ENCODE data around the gene PKP3.
"Not testable (repeated sequence)": the region's sequence is repeated elsewhere in the genome, so short reads cannot be mapped to it uniquely, and the experiment has no call there.

Gene PKP3

GRCh38 chr11:420054-420910, 26.3 kb downstream of the PKP3 start:
- H3K36me3 ChIP-seq (ENCODE audit: insufficient read depth, low read length) = no peaks in the 10 kb centered on the region

GRCh38 chr11:420911-421321, 26.9 kb downstream of the PKP3 start:
- Histone ChIP-seq H3K36me3 (ENCODE audit: insufficient read depth, low read length) (no peaks in the 10 kb centered on the region), H3K4me1 (ENCODE audit: insufficient read depth, low read length) (no peaks in the 10 kb centered on the region), H2AFZ (ENCODE audit: low read depth, low read length) (no peak overlapping the region), H3K4me3 (ENCODE audit: low read length) (no peak overlapping the region), H3K9me3 (ENCODE audit: low read length) (no peaks in the 10 kb centered on the region), H3K27me3 (ENCODE audit: insufficient read depth, low read length) (peaks cover 33% of the 10 kb centered on the region)

More at GRCh38 chr11:420054-420910, 26.3 kb downstream of the PKP3 start:
- Histone ChIP-seq H3K9me3 (ENCODE audit: low read length) (no peaks in the 10 kb centered on the region), H3K4me1 (ENCODE audit: insufficient read depth, low read length) (no peaks in the 10 kb centered on the region), H3K27me3 (ENCODE audit: insufficient read depth, low read length) (peaks cover 39% of the 10 kb centered on the region), H3K4me3 (ENCODE audit: low read length) (no peak overlapping the region), H2AFZ (ENCODE audit: low read depth, low read length) (no peak overlapping the region)

DNA sequence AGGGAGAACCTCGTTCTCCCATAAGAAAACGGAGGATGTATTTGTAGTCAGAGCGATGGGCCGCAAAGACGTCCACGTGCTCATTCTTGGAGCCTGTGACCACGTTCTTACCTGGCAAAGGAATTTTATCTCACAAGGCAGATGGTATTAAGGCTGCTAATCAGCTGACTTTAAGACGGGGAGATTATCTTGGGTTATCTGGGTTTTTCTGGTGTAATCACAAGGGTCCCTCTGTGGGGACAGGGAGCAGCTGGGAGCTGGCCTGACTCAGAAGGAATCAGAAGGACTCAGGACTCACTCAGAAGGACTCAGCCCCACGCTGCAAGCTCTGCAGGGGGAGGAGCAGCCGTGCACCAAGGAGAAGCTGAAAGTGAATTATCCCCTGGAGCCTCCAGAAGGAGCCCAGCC, 28.2 kb downstream of the PKP3 start:
- Histone ChIP-seq H2AFZ (ENCODE audit: low read depth, low read length) (no peak overlapping the region), H3K9me3 (ENCODE audit: low read length) (peaks cover 2% of the 10 kb centered on the region), H3K36me3 (ENCODE audit: insufficient read depth, low read length) (no peaks in the 10 kb centered on the region), H3K4me3 (ENCODE audit: low read length) (no peak overlapping the region), H3K4me1 (ENCODE audit: insufficient read depth, low read length) (no peaks in the 10 kb centered on the region), H3K27me3 (ENCODE audit: insufficient read depth, low read length) (peaks cover 20% of the 10 kb centered on the region)

GRCh38 chr11:424232-424631, 30.2 kb downstream of the PKP3 start:
- Histone ChIP-seq H3K27me3 (ENCODE audit: insufficient read depth, low read length) (peaks cover under 1% of the 10 kb centered on the region), H3K36me3 (ENCODE audit: insufficient read depth, low read length) (no peaks in the 10 kb centered on the region), H3K4me3 (ENCODE audit: low read length) (no peak overlapping the region), H3K4me1 (ENCODE audit: insufficient read depth, low read length) (no peaks in the 10 kb centered on the region), H3K9me3 (ENCODE audit: low read length) (peaks cover 3% of the 10 kb centered on the region), H2AFZ (ENCODE audit: low read depth, low read length) (no peak overlapping the region)

- not testable (repeated sequence) for H3K27me3 ChIP-seq (ENCODE audit: insufficient read depth, low read length)
Observed at GRCh38 chr11:424766-425165, 30.8 kb downstream of the PKP3 start.

DNA sequence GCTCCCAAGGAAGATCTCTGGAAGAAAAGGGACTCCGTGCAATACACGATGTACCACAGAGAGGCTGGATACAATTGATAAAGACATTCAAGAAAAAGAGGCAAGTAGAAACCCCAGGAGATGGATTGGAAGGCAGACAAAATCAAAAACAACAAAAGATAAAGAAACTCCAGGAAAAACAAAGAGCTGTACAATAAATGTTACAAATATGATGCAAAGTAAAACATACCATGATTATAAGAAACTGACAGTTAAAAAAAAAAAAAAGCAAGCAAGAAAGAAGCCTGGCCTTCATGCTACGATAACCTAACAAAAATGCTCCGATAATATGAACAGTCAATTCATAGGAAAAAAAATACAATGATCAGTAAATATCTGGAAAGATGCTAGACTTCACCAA, 31.3 kb downstream of the PKP3 start:
- H3K27me3 ChIP-seq (ENCODE audit: insufficient read depth, low read length) = no peaks in the 10 kb centered on the region
- no peaks in the 10 kb centered on the region for H3K36me3 ChIP-seq (ENCODE audit: insufficient read depth, low read length)
- H3K4me1 ChIP-seq (ENCODE audit: insufficient read depth, low read length) = no peaks in the 10 kb centered on the region
- H3K9me3 ChIP-seq (ENCODE audit: low read length) = peaks cover 7% of the 10 kb centered on the region
- H3K4me3 ChIP-seq (ENCODE audit: low read length) = no peak overlapping the region
- no peak overlapping the region for H2AFZ ChIP-seq (ENCODE audit: low read depth, low read length)

More at GRCh38 chr11:424766-425165, 30.8 kb downstream of the PKP3 start:
- not testable (repeated sequence) for H3K4me3 ChIP-seq (ENCODE audit: low read length); H3K36me3 ChIP-seq (ENCODE audit: insufficient read depth, low read length); H2AFZ ChIP-seq (ENCODE audit: low read depth, low read length); H3K9me3 ChIP-seq (ENCODE audit: low read length); H3K4me1 ChIP-seq (ENCODE audit: insufficient read depth, low read length)

- H3K4me3 ChIP-seq (ENCODE audit: low read length) = no peak overlapping the region
- H3K9me3 ChIP-seq (ENCODE audit: low read length) = peaks cover 7% of the 10 kb centered on the region
- H3K27me3 ChIP-seq (ENCODE audit: insufficient read depth, low read length) = no peaks in the 10 kb centered on the region
- H3K36me3 ChIP-seq (ENCODE audit: insufficient read depth, low read length) = no peaks in the 10 kb centered on the region
- no peak overlapping the region for H2AFZ ChIP-seq (ENCODE audit: low read depth, low read length)
- H3K4me1 ChIP-seq (ENCODE audit: insufficient read depth, low read length) = no peaks in the 10 kb centered on the region
Observed at GRCh38 chr11:426851-427250, 32.8 kb downstream of the PKP3 start.

DNA sequence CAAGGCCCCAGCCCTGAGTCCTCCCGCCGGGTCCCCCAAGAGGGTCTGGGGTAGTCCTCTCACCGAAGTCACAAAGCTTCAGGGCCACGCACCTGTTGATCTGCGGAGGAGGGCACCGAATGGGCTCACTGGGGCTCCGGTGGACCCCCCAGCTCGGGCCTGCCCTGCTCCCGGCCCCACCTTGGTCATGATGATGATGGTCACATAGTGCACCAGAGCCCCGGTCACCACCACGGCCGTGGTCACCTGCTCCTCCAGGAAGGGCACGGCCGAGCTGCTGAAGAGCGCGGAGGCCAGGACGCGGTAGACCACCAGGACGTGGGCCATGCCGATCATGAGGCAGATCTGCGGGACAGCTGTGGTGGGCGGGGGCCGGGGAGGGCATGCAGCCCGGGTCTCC, 34.3 kb downstream of the PKP3 start:
- H3K4me3 ChIP-seq (ENCODE audit: low read length) = no peak overlapping the region
- H3K36me3 ChIP-seq (ENCODE audit: insufficient read depth, low read length) = no peaks in the 10 kb centered on the region
- H3K27me3 ChIP-seq (ENCODE audit: insufficient read depth, low read length) = no peaks in the 10 kb centered on the region
- no peak overlapping the region for H2AFZ ChIP-seq (ENCODE audit: low read depth, low read length)
- H3K9me3 ChIP-seq (ENCODE audit: low read length) = peaks cover 7% of the 10 kb centered on the region
- no peaks in the 10 kb centered on the region for H3K4me1 ChIP-seq (ENCODE audit: insufficient read depth, low read length)

DNA sequence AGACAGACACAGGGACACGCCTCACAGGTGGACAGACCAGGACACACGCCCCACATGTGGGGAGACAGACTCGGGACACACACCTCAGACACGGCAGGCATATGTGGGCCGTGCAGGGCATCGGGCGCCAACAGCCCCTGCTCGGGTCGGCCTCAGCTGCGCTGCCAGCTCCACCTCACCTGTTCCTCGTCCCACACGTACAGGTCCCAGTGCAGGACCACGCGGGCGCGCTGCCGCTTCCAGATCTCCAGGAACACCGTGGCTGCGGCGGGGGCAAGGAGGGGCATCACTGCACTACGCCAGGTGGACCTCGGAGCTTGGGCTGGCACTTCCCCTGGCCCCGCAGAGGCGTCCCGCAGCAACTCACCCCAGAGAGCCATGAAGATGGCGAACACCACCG, 35.4 kb downstream of the PKP3 start:
- no peak overlapping the region for H2AFZ ChIP-seq (ENCODE audit: low read depth, low read length)

GRCh38 chr11:429931-430456, 36.0 kb downstream of the PKP3 start:
- peaks cover 7% of the 10 kb centered on the region for H3K9me3 ChIP-seq (ENCODE audit: low read length)
- H2AFZ ChIP-seq (ENCODE audit: low read depth, low read length) = no peak overlapping the region
- H3K36me3 ChIP-seq (ENCODE audit: insufficient read depth, low read length) = no peaks in the 10 kb centered on the region
- H3K27me3 ChIP-seq (ENCODE audit: insufficient read depth, low read length) = no peaks in the 10 kb centered on the region
- no peaks in the 10 kb centered on the region for H3K4me1 ChIP-seq (ENCODE audit: insufficient read depth, low read length)
- no peak overlapping the region for H3K4me3 ChIP-seq (ENCODE audit: low read length)

More for the DNA sequence above, 35.4 kb downstream of the PKP3 start:
- Histone ChIP-seq H3K36me3 (ENCODE audit: insufficient read depth, low read length) (no peaks in the 10 kb centered on the region), H3K27me3 (ENCODE audit: insufficient read depth, low read length) (no peaks in the 10 kb centered on the region), H3K9me3 (ENCODE audit: low read length) (peaks cover 7% of the 10 kb centered on the region), H3K4me3 (ENCODE audit: low read length) (no peak overlapping the region), H3K4me1 (ENCODE audit: insufficient read depth, low read length) (no peaks in the 10 kb centered on the region)

DNA sequence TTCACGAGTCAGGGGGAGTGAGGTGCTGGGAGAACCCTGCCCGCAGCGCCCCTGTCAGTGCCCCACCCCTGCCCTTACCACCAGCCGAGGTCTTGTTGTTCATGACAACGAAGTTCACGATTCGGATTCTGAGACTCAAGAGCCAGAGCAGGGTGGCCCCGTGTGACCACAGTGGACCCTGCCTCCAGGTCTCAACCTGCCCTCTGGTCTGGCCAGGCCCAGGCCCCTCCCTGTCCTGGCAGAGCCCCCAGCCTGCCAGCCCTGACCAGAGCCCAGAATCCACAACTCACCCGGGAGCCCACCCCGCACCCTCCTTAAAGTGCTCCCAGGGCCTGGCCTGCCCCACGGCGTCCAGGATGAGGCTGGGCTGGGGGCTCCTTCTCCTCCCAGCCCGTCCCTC, 37.9 kb downstream of the PKP3 start:
- Histone ChIP-seq H3K4me3 (ENCODE audit: low read length) (no peak overlapping the region), H2AFZ (ENCODE audit: low read depth, low read length) (no peak overlapping the region), H3K4me1 (ENCODE audit: insufficient read depth, low read length) (no peaks in the 10 kb centered on the region), H3K27me3 (ENCODE audit: insufficient read depth, low read length) (no peaks in the 10 kb centered on the region), H3K36me3 (ENCODE audit: insufficient read depth, low read length) (no peaks in the 10 kb centered on the region), H3K9me3 (ENCODE audit: low read length) (peaks cover 5% of the 10 kb centered on the region)

GRCh38 chr11:432501-433100, 38.6 kb downstream of the PKP3 start:
- H3K4me1 ChIP-seq (ENCODE audit: insufficient read depth, low read length) = no peaks in the 10 kb centered on the region
- peaks cover 9% of the 10 kb centered on the region for H3K9me3 ChIP-seq (ENCODE audit: low read length)
- no peaks in the 10 kb centered on the region for H3K36me3 ChIP-seq (ENCODE audit: insufficient read depth, low read length)
- H3K4me3 ChIP-seq (ENCODE audit: low read length) = no peak overlapping the region
- no peaks in the 10 kb centered on the region for H3K27me3 ChIP-seq (ENCODE audit: insufficient read depth, low read length)
- no peak overlapping the region for H2AFZ ChIP-seq (ENCODE audit: low read depth, low read length)

GRCh38 chr11:433111-433510, 39.1 kb downstream of the PKP3 start:
- Histone ChIP-seq H3K4me1 (ENCODE audit: insufficient read depth, low read length) (no peaks in the 10 kb centered on the region), H3K36me3 (ENCODE audit: insufficient read depth, low read length) (no peaks in the 10 kb centered on the region), H3K4me3 (ENCODE audit: low read length) (no peak overlapping the region), H2AFZ (ENCODE audit: low read depth, low read length) (no peak overlapping the region), H3K9me3 (ENCODE audit: low read length) (peaks cover 9% of the 10 kb centered on the region), H3K27me3 (ENCODE audit: insufficient read depth, low read length) (no peaks in the 10 kb centered on the region)
